ENCODE measurements around the gene ATP2B2. TPM values are rescaled to one million over a fixed set of nuclear protein-coding genes. Genes with fewer than 3 reads are reported as not detected.
A peak's percentile ranks its signal among the peaks of the same experiment; 100 is the strongest.

ATP2B2 gene
- total and polyA plus RNA-seq, 9 of the 15 experiments (the other 6 are each of a cell fraction or from before 2014, with no cell fraction given) = 0.06 TPM; not detected in 8

DNA sequence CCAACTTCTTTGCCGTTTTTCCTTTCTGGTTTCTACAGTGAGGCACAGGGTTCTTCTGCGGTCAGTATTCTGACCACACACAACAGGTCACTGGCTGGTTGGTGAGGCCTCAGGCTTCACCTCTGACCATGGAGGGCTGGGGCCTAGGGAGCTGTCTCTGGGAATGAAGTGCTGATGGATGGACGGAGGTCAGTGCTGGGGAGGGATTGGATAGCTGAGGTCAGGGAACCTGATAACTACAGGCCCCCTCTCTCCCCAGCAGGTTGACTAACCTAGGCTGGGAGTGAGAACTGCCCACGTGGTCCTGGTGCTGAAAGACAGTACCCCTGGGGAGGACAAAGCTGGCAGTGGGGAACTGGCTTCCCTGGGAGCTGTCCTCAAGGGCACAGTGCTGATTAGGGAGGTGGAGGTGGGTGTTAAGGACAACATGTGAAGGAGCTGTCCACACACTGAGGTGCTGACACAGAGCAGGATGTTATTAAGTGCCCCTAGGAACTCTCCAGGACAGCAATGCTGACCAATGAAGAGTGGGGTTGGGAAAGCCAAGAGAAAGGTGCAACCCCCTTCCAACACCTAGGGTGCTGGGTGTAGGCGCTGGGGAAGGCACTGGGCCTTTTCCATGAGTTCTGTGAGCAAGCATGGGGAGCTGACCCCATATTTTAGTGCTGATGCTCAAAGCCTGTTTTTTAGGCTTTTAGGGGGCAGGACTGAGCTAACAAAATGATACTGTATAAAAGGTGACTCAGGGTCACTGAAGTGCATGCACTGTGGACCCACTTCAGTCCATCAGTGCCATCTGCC lies 45.2 kb downstream of the ATP2B2 start (continued):
- TF ChIP-seq XRCC5 (IDR thresholded peaks at IDR 0.05; ENCODE audit: low read depth, low read length) (peak; percentile 78; the same call in 1 of the 2 replicates), ELF4 (CRISPR knock-in tag; IDR thresholded peaks at IDR 0.05) (0 out of 2 replicates have a peak, but pooled peaks have one; percentile 39), U2AF1 (optimal IDR thresholded peaks at IDR 0.05; ENCODE audit: low read depth, low read length) (no peak), COPS2 (conservative IDR thresholded peaks at IDR 0.05) (no peak), ZNF644 (tag; IDR thresholded peaks at IDR 0.05; ENCODE audit: low read depth) (peak; percentile 95), FUS (optimal IDR thresholded peaks at IDR 0.05; ENCODE audit: low read depth, low read length) (no peak), GATA2 (CRISPR knock-in tag; IDR thresholded peaks at IDR 0.05) (0 out of 2 replicates have a peak, but pooled peaks have one; percentile 19), MEF2A (IDR thresholded peaks at IDR 0.05; ENCODE audit: control insufficient read depth, low read depth, low read length) (no peak), FOS (IDR thresholded peaks at IDR 0.05; ENCODE audit: extremely low read depth, insufficient read length) (no peak), CBFB (CRISPR knock-in tag; IDR thresholded peaks at IDR 0.05) (peak; percentile 78; the same call in 1 of the 2 replicates), CREM (IDR thresholded peaks at IDR 0.05; ENCODE audit: low read depth) (peak; percentile 80; the same call in 1 of the 2 replicates), ZNF133 (CRISPR knock-in tag; IDR thresholded peaks at IDR 0.05) (no peak), TCFL5 (CRISPR knock-in tag; conservative IDR thresholded peaks at IDR 0.05) (no peak), SMAD2 (IDR thresholded peaks at IDR 0.05; ENCODE audit: low read depth, low read length) (no peak), CAMTA2 (CRISPR knock-in tag; conservative IDR thresholded peaks at IDR 0.05) (no peak), POLR3A (IDR thresholded peaks at IDR 0.05; ENCODE audit: borderline replicate concordance, extremely low read depth, insufficient read depth, insufficient read length) (no peak), NFE2L1 (tag; IDR thresholded peaks at IDR 0.05; ENCODE audit: borderline replicate concordance, low read depth) (peak; percentile 17; the same call in 1 of the 2 replicates), GTF2F1 (IDR thresholded peaks at IDR 0.05; ENCODE audit: low read depth, low read length) (no peak)
- TF ChIP-seq, protein P1, sequence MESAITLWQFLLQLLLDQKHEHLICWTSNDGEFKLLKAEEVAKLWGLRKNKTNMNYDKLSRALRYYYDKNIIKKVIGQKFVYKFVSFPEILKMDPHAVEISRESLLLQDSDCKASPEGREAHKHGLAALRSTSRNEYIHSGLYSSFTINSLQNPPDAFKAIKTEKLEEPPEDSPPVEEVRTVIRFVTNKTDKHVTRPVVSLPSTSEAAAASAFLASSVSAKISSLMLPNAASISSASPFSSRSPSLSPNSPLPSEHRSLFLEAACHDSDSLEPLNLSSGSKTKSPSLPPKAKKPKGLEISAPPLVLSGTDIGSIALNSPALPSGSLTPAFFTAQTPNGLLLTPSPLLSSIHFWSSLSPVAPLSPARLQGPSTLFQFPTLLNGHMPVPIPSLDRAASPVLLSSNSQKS (CRISPR knock-in tag; IDR thresholded peaks at IDR 0.05) = no peak
- TF ChIP-seq, protein P2, sequence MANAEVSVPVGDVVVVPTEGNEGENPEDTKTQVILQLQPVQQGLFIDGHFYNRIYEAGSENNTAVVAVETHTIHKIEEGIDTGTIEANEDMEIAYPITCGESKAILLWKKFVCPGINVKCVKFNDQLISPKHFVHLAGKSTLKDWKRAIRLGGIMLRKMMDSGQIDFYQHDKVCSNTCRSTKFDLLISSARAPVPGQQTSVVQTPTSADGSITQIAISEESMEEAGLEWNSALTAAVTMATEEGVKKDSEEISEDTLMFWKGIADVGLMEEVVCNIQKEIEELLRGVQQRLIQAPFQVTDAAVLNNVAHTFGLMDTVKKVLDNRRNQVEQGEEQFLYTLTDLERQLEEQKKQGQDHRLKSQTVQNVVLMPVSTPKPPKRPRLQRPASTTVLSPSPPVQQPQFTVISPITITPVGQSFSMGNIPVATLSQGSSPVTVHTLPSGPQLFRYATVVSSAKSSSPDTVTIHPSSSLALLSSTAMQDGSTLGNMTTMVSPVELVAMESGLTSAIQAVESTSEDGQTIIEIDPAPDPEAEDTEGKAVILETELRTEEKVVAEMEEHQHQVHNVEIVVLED (CRISPR knock-in tag; IDR thresholded peaks at IDR 0.05) = no peak
- TF ChIP-seq, protein P3, sequence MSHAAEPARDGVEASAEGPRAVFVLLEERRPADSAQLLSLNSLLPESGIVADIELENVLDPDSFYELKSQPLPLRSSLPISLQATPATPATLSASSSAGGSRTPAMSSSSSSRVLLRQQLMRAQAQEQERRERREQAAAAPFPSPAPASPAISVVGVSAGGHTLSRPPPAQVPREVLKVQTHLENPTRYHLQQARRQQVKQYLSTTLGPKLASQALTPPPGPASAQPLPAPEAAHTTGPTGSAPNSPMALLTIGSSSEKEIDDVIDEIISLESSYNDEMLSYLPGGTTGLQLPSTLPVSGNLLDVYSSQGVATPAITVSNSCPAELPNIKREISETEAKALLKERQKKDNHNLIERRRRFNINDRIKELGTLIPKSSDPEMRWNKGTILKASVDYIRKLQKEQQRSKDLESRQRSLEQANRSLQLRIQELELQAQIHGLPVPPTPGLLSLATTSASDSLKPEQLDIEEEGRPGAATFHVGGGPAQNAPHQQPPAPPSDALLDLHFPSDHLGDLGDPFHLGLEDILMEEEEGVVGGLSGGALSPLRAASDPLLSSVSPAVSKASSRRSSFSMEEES (CRISPR knock-in tag; IDR thresholded peaks at IDR 0.05) = no peak
- TF ChIP-seq, protein P4, sequence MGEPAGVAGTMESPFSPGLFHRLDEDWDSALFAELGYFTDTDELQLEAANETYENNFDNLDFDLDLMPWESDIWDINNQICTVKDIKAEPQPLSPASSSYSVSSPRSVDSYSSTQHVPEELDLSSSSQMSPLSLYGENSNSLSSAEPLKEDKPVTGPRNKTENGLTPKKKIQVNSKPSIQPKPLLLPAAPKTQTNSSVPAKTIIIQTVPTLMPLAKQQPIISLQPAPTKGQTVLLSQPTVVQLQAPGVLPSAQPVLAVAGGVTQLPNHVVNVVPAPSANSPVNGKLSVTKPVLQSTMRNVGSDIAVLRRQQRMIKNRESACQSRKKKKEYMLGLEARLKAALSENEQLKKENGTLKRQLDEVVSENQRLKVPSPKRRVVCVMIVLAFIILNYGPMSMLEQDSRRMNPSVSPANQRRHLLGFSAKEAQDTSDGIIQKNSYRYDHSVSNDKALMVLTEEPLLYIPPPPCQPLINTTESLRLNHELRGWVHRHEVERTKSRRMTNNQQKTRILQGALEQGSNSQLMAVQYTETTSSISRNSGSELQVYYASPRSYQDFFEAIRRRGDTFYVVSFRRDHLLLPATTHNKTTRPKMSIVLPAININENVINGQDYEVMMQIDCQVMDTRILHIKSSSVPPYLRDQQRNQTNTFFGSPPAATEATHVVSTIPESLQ (CRISPR knock-in tag; IDR thresholded peaks at IDR 0.05) = peak; percentile 95
